ENCODE results near the gene SOX12. TPM values are rescaled to one million over a fixed set of nuclear protein-coding genes. Genes with fewer than 3 reads are reported as not detected.

The SOX12 gene
- total RNA-seq, 3 donors from 2014 or later: 1.1 to 3.7 (median 3.3) TPM

DNA sequence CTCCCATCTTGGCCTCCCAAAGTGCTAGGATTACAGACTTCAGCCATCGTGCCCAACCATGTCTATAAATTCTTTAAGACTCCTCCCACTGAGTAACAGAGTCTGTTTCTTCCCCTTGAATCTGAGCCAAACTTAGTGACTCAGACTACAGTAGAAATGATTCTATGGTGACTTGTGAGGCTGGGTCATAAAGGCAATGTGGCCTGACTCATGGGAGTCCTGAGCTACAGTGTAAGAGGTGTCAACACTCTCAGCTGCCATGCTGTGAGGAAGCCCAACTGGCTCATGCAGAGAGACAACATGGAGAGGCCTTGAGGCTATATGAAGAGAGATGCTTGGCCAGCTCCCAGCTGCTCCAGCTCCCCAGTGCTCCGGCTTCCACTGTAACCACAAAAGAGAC, 16.3 kb downstream of the SOX12 start:
- no peak for DNase-seq (ENCODE audit: low spot score in 2 of 2)
- H3K36me3 ChIP-seq: no peaks in the 10 kb centered on the region
- no peaks in the 10 kb centered on the region for H3K27me3 ChIP-seq
- intact Hi-C loops (cut with DNase I; ENCODE audit: low total_unique reads): no loop called here
- H3K27ac ChIP-seq: no peak overlapping the region
- no peaks in the 10 kb centered on the region for H3K4me1 ChIP-seq
- H3K4me3 ChIP-seq: no peak overlapping the region
- no peak for TF ChIP-seq CTCF (IDR thresholded peaks at IDR 0.05)
- peaks cover 0 to 5% of the 10 kb centered on the region in 2 donors for H3K9me3 ChIP-seq

- Histone ChIP-seq H3K9me3 (peaks cover 0 to 5% of the 10 kb centered on the region in 2 donors), H3K27ac (no peak overlapping the region), H3K4me3 (no peak overlapping the region), H3K36me3 (no peaks in the 10 kb centered on the region), H3K4me1 (no peaks in the 10 kb centered on the region), H3K27me3 (no peaks in the 10 kb centered on the region)
- TF ChIP-seq POLR2A (IDR thresholded peaks at IDR 0.05): no peak
- no peak for TF ChIP-seq CTCF (IDR thresholded peaks at IDR 0.05)
- no peak for TF ChIP-seq POLR2AphosphoS5 (IDR thresholded peaks at IDR 0.05)
- intact Hi-C loops (cut with DNase I; ENCODE audit: low total_unique reads): no loop called here
- DNase-seq (ENCODE audit: low spot score in 2 of 2): no peak
Measured at GRCh38 chr20:343107-343506, 17.8 kb downstream of the SOX12 start.

GRCh38 chr20:346033-346639, 20.8 kb downstream of the SOX12 start:
- H3K4me1 ChIP-seq: no peaks in the 10 kb centered on the region
- peaks cover 0 to 5% of the 10 kb centered on the region in 2 donors for H3K9me3 ChIP-seq
- H3K4me3 ChIP-seq: peak overlapping the region; percentile 74 to 95 (median 75)
- DNase-seq (ENCODE audit: low spot score in 2 of 2): no peak
- no peaks in the 10 kb centered on the region for H3K36me3 ChIP-seq
- H3K27me3 ChIP-seq: no peaks in the 10 kb centered on the region
- intact Hi-C loops (cut with DNase I; ENCODE audit: low total_unique reads): no loop called here
- no peak for TF ChIP-seq POLR2AphosphoS5 (IDR thresholded peaks at IDR 0.05)
- no peak for TF ChIP-seq CTCF (IDR thresholded peaks at IDR 0.05)
- TF ChIP-seq POLR2A (IDR thresholded peaks at IDR 0.05): no peak
- peak overlapping the region; percentile 91 to 98 for H3K27ac ChIP-seq

GRCh38 chr20:346640-347316, 21.4 kb downstream of the SOX12 start, which contains the start of gene NRSN2:
Gene NRSN2 (plus strand): TSS chr20:347111. CDS start chr20:349644, 2,533 bp downstream.
- intact Hi-C loops (cut with DNase I; ENCODE audit: low total_unique reads): no loop called here
- TF ChIP-seq POLR2A (IDR thresholded peaks at IDR 0.05) (no peak), POLR2AphosphoS5 (IDR thresholded peaks at IDR 0.05) (peak in 1 of 3 donors; percentile 12)
- Histone ChIP-seq H3K4me1 (no peaks in the 10 kb centered on the region), H3K4me3 (peak within 1 kb of the TSS; percentile 74 to 95 (median 75)), H3K27ac (peak within 1 kb of the TSS; percentile 91 to 98), H3K36me3 (no peaks in the 10 kb centered on the region), H3K27me3 (no peaks in the 10 kb centered on the region), H3K9me3 (peaks cover 0 to 3% of the 10 kb centered on the region in 2 donors)
- DNase-seq (ENCODE audit: low spot score in 2 of 2): peak in 1 of 2 donors; percentile 32

DNA sequence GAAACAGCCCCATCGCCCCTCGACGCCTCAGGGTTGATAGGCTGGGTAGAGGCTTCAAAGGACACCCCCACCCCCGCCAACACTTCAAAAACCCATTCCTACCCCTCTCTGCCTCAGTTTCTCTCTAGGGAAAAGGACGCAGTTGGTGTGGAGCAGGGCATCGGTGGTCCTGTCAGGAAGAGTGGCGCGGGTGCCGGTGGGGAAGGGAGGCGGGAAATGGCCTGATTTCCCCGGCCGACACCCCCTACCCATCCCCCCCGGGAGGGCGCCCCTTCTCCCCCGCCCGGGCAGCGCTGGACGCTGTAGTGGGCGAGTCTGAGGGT, 21.9 kb downstream of the SOX12 start:
- TF ChIP-seq CTCF (IDR thresholded peaks at IDR 0.05) (no peak), POLR2AphosphoS5 (IDR thresholded peaks at IDR 0.05) (no peak), POLR2A (IDR thresholded peaks at IDR 0.05) (no peak)
- intact Hi-C loops (cut with DNase I; ENCODE audit: low total_unique reads): no loop called here
- Histone ChIP-seq H3K4me3 (peak overlapping the region; percentile 74 to 95 (median 75)), H3K4me1 (no peaks in the 10 kb centered on the region), H3K27ac (peak overlapping the region; percentile 91 to 98), H3K27me3 (no peaks in the 10 kb centered on the region), H3K36me3 (no peaks in the 10 kb centered on the region), H3K9me3 (no peaks in the 10 kb centered on the region)
- no peak for DNase-seq (ENCODE audit: low spot score in 2 of 2)

Data from breast epithelium (tissue), 4 donors.